Retinal pigment epithelial cell (primary cell): ENCODE measurements around the gene PRODH2.

Experiments used
- DNase-seq: peaks from one replicate; pipeline ENCODE4 v3.0.0-alpha.2; 2010; ENCODE audit warnings: low read depth
- H3K4me3 ChIP-seq: 2 replicates; pipeline ENCODE4 v1.5.1; 2011; ENCODE audit warnings: mild to moderate bottlenecking, low read length, control low read depth, moderate library complexity
- TF ChIP-seq, protein P1 (sequence below): conservative IDR thresholded peaks from 2 replicates; pipeline ENCODE4 v1.5.1; 2011; ENCODE audit warnings: low read depth, low read length, control low read depth, inconsistent platforms

Gene PRODH2, protein sequence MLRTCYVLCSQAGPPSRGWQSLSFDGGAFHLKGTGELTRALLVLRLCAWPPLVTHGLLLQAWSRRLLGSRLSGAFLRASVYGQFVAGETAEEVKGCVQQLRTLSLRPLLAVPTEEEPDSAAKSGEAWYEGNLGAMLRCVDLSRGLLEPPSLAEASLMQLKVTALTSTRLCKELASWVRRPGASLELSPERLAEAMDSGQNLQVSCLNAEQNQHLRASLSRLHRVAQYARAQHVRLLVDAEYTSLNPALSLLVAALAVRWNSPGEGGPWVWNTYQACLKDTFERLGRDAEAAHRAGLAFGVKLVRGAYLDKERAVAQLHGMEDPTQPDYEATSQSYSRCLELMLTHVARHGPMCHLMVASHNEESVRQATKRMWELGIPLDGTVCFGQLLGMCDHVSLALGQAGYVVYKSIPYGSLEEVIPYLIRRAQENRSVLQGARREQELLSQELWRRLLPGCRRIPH

DNA sequence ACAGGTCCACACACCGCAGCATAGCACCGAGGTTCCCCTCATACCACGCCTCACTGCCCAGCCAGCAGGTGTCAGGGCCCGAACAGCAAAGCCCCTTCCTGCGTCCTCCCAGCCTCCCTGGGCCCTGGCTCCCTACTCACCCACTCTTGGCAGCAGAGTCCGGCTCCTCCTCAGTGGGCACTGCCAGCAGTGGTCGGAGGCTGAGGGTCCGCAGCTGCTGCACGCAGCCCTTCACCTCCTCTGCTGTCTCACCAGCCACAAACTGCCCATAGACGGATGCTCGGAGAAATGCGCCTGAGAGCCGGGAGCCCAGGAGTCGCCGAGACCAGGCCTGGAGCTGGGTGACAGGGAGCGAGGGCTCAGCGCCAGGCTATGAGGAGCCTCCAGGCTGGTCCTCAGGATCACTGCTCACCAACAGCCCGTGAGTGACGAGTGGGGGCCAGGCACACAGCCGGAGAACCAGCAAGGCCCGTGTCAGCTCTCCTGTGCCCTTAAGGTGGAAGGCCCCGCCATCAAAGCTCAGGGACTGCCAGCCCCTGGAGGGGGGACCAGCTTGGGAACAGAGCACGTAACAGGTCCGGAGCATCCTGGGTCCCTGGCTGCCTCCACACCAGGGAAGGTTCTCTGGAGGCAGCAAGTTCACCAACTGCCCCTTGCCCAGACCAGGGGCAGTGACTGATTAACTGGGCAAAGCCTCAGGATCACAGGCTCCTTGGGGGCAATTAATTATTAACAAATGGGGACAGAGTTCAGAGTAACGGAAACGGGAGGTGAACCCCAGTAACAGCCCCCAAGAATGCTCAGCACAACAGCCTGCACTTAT, at the start of gene PRODH2:
Gene PRODH2, minus strand, starts transcription at position 626 of the 823 bp plus-strand sequence. Its CDS starts 40 bp downstream, at position 586.
- DNase-seq: no peak
- no peak within 1 kb of the TSS for H3K4me3 ChIP-seq
- TF ChIP-seq, protein P1, sequence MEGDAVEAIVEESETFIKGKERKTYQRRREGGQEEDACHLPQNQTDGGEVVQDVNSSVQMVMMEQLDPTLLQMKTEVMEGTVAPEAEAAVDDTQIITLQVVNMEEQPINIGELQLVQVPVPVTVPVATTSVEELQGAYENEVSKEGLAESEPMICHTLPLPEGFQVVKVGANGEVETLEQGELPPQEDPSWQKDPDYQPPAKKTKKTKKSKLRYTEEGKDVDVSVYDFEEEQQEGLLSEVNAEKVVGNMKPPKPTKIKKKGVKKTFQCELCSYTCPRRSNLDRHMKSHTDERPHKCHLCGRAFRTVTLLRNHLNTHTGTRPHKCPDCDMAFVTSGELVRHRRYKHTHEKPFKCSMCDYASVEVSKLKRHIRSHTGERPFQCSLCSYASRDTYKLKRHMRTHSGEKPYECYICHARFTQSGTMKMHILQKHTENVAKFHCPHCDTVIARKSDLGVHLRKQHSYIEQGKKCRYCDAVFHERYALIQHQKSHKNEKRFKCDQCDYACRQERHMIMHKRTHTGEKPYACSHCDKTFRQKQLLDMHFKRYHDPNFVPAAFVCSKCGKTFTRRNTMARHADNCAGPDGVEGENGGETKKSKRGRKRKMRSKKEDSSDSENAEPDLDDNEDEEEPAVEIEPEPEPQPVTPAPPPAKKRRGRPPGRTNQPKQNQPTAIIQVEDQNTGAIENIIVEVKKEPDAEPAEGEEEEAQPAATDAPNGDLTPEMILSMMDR: no peak

- no peak for DNase-seq
- TF ChIP-seq, protein P1: no peak
- no peak overlapping the region for H3K4me3 ChIP-seq
Measured at GRCh38 chr19:35861640-35862160, 49.1 kb upstream of the PRODH2 start.

GRCh38 chr19:35860818-35861639, 48.4 kb upstream of the PRODH2 start:
- peak; percentile 13 for DNase-seq
- TF ChIP-seq, protein P1: no peak
- H3K4me3 ChIP-seq: peak overlapping the region; percentile 14

GRCh38 chr19:35860436-35860817, 47.8 kb upstream of the PRODH2 start:
- no peak for DNase-seq
- TF ChIP-seq, protein P1: no peak
- H3K4me3 ChIP-seq: no peak overlapping the region

DNA sequence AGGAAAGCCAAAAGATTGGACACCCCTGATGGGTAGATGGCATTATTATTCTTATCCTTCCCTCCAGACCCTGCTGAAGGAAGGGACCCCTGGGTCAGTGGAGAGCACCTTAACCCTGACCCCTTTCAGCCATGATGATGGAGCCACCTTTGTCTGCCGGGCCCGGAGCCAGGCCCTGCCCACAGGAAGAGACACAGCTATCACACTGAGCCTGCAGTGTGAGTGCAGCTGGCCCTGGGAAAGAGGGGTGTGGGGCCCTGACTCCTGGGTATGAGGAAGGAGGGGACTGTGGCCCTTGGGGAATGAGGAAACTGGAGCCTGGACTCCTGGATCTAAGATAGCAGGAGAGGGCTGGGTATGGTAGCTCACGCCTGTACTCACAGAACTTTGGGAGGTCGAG, 46.8 kb upstream of the PRODH2 start:
- H3K4me3 ChIP-seq: no peak overlapping the region
- DNase-seq: no peak
- TF ChIP-seq, protein P1: no peak

- no peak for DNase-seq
- TF ChIP-seq, protein P1: no peak
- H3K4me3 ChIP-seq: no peak overlapping the region
Measured at GRCh38 chr19:35858311-35858710, 45.7 kb upstream of the PRODH2 start.
